AG09319 (cell line): ENCODE measurements around the gene RAVER1.

Source experiments
- DNase-seq: peaks from one replicate; pipeline ENCODE4 v3.0.0-alpha.2; 2010; ENCODE audit warnings: low read depth; ENCODE audit errors: extremely low read depth
- TF ChIP-seq, protein P1 (sequence below): IDR thresholded peaks from 2 replicates; pipeline ENCODE4 v1.5.1; 2011; ENCODE audit warnings: low read depth, mild to moderate bottlenecking, inconsistent platforms, low read length, moderate library complexity

RAVER1 gene

DNA sequence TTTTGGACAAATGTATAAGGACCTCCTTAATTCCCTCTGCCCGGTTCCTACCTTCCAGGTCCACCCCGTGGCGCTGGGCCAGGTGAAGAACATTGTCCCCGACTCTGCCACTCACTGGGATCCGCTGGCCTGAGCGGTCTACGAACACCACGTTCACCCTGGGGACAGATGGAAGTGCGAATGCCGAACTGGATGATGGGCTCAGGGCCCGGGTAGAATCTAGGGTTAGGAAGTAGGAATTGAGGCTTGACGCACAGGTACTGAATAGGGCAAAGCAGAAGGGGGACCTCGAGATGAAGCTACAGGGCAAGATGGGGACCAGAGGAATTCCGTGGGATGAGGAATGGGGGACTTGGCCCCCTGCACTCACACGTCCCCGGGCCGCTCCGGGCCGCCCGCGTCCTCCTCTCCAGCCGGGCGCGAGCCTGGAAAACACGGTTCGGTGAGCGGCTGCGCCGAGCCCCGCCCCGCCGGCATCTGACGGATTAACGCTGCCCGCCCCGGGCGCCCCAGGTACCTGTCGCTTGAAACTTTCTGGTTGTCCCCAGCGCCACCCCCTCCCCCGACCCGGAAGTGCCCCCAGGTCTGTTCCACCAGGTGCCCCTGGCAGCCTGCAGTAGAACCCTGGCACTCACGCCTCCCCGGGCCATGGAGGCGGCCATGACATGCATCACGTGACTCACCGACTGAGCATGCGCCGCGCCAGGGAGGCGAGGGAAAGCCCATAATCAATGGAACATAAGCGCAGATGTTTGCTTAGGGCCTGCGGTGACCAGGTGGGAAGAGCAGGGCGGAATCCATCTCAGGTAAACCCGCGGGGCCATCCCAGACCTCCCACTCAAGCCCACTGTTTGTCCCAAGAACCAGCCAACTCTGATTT is 17.8 kb downstream of the RAVER1 start, which contains the start of gene FDX2:
Gene FDX2, minus strand, starts transcription at position 681 of the 880 bp plus-strand sequence. Its CDS starts 19 bp downstream, at position 662.
- TF ChIP-seq, protein P1, sequence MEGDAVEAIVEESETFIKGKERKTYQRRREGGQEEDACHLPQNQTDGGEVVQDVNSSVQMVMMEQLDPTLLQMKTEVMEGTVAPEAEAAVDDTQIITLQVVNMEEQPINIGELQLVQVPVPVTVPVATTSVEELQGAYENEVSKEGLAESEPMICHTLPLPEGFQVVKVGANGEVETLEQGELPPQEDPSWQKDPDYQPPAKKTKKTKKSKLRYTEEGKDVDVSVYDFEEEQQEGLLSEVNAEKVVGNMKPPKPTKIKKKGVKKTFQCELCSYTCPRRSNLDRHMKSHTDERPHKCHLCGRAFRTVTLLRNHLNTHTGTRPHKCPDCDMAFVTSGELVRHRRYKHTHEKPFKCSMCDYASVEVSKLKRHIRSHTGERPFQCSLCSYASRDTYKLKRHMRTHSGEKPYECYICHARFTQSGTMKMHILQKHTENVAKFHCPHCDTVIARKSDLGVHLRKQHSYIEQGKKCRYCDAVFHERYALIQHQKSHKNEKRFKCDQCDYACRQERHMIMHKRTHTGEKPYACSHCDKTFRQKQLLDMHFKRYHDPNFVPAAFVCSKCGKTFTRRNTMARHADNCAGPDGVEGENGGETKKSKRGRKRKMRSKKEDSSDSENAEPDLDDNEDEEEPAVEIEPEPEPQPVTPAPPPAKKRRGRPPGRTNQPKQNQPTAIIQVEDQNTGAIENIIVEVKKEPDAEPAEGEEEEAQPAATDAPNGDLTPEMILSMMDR, result no peak
- peak; percentile 46 for DNase-seq

DNA sequence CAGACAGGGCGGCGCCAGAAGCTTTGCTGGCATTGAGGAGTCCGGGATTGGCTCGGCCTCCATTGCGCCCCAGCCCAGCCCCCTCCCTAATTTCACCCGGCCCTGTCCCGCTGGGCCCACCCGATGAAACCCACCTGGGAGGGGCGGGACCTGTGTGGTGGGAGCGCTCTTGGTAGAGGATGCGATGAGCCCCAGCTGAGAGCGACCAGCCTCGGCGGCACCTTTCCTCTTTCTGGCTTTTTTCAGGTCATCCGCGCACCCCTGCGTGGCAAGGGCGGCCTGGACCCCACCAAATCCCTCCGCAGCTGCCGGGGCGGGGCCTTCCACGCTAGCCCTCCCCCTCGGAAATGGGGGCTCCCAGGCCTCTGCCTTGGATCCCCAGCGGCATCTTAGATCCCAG is 23.9 kb downstream of the RAVER1 start, which contains the start of gene ZGLP1:
Gene ZGLP1, minus strand, starts transcription at position 393 of the 400 bp plus-strand sequence.
- DNase-seq, result no peak
- TF ChIP-seq, protein P1, result no peak

DNA sequence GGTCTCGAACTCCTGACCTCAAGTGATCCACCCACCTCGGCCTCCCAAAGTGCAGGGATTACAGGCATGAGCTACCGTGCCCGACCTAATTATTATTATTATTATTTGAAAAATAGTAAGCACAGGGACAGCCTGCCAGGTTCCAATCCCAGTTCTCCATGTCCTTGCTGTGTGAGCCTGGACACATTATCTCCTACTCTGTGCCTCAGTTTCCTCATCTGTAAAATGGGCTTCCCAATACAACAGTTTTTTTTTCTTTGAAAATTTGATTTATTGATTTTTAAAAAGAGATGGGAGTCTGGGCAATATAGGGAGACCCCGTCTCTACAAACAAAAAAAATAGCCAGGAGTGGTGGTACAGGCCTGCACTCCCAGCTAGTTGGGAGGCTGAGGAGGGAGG is 27.0 kb downstream of the RAVER1 start:
- TF ChIP-seq, protein P1, result no peak

DNA sequence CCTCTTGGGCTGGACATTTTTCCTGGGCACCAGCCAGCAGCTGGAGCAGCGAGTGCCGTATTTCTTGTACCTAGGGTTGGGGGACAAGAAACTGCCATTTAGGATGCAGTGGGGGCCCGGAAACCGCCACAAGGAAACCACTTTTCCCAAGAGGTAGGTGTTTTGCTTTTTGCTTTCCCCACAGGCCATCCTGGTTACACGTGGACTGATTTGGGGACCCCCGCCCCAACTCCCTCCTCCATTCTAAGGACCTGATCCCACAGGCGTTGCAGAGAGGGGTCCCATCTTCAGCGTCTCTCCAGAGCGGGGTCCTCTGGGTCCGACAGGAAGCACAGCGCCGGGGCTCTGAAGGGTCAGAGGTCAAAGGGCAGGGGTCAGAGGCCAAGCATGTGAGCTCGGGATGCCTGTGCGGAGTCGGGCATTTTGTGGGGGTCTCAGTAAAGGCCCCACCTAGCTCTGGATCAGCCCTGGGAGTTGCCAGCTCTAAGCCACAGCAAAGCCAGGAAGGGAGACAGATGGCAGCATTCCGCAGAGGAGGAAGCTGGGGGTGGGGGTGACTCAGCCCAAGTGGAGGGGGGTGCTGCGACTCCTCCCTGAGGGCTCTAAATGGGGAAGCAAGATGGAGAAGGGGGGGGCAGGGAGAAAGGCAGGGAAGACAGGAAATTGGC is 28.1 kb downstream of the RAVER1 start:
- TF ChIP-seq, protein P1, result no peak
- DNase-seq, result no peak

More for the DNA sequence above, 27.0 kb downstream of the RAVER1 start:
- no peak for DNase-seq

DNA sequence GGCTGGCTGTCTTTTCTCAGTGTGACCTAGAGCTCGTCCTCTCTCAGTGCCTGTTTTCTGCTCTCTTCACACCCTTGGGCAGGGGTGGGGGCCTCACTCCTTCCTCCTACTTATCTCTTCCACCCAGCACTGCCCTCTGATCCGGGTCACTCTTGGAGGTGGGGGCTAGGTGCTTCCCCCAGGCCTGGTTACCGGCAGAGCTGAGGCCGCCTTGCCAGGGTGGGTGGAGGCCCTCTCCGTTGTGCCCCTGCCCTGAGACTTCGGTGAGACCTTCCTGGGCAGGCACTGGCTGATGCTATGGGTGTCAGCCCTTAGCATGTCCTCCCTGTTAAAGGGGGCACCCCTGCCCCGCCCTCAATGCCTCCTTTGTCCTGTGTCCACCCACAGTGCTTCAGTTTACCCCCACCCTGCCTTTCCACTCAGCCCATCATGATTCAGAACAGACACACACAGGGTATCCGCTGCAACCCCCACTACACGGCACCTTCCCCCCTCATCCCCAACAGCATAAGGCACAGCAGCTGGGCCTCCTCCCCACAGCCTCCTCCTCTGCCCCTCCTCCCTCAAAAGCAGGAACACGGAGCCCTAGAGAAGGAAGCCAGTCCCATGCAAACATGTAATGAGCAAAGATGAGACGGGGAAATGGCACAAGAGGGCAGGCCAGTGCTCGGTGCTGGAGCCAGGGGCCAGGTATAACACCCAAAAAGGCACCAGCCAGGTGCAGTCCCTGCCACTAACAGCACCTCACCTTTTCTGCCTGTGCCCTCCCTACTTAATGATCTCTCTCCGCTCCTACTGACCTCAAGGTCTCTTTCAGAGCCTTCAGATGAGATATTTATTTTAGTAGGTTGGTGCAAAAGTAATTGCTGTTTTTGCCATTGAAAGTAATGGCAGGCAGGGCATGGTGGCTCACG is 33.5 kb downstream of the RAVER1 start:
- no peak for DNase-seq

DNA sequence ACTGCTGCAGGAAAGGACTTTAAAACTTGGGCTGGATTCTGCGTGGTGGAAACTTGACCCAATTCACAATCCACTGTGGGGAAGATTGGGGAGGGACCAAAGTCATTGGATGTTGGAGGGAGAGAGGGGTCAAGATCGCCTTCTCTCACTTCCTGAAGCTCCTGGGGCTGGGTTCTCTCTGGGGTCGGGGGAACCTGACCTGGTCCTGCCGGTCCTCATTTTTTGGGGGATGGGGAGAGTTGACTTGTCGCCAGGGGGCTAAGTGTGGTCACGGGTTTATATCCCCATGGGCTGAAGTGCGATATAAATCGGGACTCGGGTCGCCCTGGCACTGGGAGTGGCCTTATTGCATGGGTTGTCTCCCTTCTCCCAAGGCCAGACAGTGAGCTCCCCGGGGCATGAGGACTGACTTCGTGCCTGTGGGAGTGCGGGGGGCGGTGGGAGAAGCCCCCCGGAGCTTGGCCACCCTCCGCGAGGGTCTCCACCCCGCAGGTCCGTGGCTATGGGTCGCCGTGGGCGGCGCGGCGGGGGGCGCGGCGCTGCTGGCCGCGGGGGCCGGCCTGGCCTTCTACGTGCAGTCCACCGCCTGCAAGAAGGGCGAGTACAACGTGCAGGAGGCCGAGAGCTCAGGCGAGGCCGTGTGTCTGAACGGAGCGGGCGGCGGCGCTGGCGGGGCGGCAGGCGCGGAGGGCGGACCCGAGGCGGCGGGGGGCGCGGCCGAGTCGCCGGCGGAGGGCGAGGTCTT is 37.3 kb downstream of the RAVER1 start:
- TF ChIP-seq, protein P1, result no peak
- no peak for DNase-seq

More for the DNA sequence above, 33.5 kb downstream of the RAVER1 start:
- TF ChIP-seq, protein P1, result no peak
